ENCODE data around the gene SORBS1.
"Not testable (repeated sequence)": the region's sequence is repeated elsewhere in the genome, so short reads cannot be mapped to it uniquely, and the experiment has no call there.

The SORBS1 gene

DNA sequence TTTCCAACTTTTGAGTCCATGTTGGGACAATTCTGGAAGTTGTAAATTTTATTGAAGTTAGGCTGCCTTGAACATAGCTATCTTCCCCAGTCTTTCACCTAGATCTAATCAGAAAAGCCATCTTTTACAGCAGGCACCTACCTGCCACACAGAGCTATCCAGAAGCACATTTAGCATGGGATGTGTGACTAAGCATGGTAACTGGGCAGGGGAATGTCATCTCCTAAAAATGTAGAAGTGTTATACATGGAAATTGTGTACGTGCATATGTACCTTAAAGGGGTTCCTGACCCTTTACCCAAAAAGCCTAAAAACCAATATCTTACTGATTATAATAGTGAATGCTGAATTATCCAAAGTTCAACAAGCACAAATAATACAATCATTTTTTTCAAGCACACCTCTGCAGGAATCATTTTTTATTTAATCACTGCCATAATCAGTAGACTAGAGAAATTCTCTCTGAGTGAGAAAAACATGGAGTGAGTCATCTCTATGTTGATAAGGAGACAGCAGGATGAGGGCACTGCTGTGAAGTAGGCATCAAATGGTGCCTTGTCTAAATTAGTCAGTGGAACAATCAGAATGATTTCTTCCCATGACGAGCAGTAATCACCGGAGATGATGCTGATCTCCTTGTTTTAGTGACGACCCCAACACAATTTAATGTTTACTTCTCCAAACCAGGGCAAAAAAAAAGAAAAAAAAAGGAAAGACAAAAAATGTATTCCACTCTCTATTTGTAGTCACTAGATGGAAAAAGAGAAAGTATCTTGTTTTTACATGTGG, 75.9 kb downstream of the SORBS1 start:
- no peak for DNase-seq (ENCODE audit: low read depth, low spot score)

DNA sequence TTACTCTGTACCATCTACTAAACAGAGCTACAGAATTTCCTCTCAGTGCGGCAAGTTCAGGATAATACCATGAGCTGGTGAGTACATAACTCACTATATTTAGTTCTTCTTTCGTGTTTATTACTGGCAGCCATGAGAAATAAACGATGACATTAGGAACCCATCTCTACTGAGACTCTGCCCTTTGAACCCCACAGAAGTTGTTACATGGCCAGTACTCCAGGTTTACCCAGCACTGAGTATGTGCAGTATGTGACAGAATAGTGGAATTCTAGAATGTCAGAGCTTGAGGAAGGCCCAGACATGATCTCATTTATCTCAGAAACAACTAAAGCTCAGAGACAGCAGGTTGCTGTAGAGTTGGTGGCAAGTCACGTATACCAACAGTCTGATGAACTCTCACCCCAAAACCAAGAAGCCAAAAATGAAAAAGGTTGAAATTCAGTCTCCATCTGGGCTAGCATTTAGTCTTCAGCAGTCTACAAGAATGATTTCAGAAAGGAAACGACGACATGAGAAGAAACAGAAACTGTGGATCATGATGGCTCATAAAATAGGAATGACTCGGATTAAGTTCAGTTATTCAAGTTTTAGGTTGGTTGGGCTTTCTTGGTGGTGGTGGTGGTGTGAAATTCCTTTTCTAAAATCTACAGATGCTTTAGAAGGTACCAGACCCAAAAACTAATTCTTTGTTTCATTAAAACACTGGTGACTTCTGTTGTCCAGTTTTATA, 78.5 kb downstream of the SORBS1 start:
- no peak for DNase-seq (ENCODE audit: low read depth, low spot score)

DNA sequence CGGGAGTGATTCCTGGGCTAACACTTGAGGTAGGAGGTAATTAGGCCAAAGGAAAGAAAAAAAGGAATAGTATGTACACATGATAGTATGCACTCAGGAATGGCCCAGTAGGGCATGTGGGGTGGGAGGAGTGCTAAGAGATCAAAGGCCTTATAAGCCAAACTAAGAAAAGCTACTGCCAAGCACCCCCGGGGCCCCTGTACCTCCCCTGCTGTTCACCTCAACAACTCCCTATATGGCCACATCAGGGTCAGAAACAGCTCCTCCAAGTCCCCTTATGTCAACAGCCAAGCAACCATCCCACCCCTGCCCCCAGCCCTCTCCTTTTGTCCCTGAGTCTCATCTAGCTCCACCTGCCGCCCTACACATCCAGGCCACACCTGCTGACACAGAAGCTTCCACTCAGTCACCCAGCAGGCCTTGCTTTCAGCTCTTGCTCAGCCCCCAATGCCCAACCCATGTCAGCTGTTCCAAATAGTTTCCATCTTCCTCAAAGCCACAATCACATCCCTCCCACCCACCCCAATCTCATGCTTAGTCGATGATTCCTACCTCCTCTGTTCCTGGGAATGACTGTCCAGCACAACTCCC, 80.2 kb downstream of the SORBS1 start:
- no peak for DNase-seq (ENCODE audit: low read depth, low spot score)

DNA sequence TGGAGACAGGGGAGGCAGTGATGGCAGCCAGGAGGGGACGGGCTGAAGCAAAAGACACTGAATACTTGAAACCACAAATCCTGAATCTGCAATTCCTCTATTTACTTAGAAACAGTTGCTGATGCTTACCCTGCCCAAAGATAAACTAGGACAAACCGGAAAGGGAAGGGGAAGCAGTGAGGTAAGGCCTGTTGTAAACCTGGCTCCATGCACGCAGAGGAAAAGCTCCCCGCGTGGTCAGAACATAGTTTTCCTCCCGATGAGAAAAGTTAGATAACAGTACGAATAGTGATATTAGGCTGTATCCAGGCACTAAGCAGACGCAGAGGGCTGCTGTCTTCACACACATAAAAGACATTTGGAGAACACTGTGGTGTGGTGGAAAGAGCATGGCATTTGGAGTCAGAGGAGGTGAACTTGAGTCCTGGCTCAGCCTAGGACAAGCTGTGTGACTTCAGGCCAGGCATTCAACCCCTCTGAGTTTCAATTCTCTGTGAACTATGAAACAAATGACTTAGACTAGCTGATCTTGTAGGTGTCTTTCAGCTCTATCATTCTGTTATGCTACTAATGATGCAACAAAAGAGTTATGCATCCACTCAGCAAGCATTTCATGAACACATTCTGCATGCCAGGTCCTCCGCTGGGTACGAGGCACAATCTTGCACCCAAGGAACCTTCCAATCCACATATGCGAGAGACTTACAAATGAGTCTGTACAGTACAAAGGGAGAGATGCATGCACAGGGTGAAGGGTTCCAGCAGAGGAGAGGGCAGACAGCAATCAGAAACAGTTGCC, 80.9 kb downstream of the SORBS1 start:
- DNase-seq (ENCODE audit: low read depth, low spot score): no peak

DNA sequence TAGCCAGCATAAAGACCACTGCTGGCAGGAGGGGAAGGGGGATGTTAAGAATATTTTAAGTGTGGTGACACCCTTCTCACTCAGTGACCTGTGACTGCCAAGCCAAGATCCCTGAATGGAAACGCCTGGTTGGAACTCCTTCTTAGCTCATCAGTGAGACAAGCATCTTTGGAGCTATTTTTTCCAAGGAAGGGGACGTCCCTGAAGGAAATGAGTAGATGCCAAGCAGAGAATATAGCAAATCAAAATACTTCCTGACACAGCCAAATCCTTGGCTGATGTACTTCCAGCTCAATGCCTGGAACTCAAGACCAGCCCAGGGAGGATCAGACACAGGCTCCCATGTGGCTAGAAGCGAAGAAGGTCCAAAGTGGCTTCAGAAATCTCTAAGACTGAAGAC, 82.2 kb downstream of the SORBS1 start:
- no peak for DNase-seq (ENCODE audit: low read depth, low spot score)

DNA sequence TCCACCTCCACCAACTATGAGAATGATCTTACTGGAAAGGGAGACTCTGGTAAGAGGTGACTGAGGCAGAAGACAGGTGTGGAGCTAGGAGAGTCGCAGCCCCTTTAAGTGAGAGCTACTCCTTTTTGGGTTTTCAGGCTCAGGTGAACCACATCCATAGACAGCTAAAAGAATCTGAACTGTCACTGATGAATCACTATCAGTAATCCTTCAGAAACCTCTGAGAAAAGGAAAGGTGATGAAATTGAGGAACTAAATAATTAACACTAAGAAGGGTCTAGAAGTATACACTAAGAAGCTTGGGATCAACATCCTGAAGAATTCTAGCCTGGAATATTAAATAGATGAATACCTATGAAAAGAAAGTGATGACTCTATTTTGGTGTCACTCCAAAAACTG, 83.0 kb downstream of the SORBS1 start:
- DNase-seq (ENCODE audit: low read depth, low spot score): no peak

DNA sequence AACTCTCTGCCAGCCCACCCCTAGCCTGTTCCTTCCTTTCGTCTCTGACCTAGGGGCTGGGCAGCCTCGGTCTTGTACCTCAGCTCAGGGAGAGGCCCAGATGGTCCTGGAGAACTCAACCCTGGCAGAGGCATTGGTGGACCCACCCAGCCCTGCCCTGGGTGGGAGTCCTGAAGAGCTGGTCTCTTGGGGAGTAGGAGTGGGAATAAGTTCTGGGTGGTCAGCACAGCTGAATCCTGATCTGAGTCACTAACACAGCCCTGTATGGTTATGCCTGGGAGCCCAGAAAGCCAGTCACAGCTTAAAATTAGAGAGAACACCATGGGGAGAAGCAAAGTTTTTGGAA, 84.0 kb downstream of the SORBS1 start:
- no peak for DNase-seq (ENCODE audit: low read depth, low spot score)

DNA sequence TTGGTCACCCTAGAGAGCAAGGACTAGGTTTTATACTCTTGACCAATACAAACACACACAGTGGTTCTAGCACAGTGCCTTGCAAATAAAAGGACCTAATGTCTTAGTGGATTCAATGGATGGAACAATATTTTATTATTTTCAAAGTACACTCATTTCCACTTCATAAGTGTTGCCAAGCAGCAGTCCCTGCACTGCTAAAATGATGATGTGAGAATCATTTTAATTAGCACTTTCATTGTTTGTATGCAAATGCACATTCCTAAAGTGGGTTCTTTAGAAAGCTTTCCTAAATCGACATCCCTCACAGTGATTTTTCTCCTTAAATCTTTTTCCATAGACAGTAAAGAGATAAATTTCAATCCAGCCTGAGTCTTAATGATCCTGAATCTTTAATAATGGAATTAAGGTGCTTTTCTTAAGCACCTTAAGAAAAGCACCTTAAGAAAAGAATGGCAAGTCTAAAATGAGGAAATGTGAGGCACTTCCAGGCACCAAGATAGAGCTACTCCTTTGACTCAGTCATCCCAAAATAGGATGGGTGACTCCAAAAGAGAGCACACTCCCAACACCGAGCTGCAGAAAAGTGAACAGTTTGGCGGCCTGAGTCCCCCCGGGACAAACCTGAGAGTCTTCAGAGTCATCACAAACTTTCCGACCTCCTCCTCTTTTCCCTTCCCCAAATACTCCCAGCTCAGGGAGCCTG, 84.5 kb downstream of the SORBS1 start:
- DNase-seq (ENCODE audit: low read depth, low spot score): no peak

DNA sequence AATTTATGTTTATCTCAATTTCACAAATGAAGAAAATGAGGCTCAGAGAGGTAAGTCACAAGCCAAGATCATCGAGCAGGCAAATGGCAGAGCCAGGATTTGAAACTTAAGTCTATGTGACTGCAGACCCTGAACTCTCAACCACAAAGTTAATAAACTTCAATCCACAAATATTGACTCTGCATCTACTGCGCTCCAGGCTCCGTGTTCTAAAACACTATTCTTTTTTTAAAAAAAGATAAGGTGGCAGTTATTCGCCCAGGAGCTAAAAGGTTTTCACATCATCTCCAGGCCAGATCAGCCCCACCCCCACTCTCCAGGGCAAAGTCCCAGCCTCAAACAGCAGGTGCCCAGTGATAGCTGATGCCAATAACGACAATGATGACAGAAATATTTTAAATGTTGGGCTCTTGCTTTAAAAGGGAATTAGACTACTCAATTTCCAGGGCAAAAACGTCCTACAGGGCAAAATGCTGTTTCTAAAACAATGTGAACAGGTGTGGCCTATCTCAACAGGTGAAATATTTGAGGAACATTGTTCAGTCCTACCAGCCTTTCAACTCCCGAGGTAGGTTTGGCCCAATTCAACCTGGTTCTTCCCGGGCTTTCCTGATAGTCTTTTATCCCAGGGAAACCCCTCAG, 85.2 kb downstream of the SORBS1 start:
- no peak for DNase-seq (ENCODE audit: low read depth, low spot score)

DNA sequence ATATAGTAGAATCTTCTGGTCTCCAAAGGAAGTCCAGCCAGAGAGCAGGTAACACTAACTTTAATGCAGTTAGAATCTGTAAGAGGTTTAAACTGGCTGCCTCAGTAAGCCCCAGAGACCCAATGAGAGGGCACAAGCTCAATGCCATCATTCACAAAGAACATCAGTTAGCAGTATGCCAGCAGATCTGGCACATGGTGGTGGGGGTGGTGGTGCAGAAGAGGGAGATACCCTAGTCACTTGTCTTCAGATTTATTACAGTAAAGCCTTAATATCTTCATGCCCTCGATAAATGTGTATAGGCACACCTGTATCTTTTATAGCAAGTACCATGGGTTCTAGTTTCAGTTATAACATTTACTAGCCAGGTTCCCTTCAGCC, 86.2 kb downstream of the SORBS1 start:
- no peak for DNase-seq (ENCODE audit: low read depth, low spot score)

DNA sequence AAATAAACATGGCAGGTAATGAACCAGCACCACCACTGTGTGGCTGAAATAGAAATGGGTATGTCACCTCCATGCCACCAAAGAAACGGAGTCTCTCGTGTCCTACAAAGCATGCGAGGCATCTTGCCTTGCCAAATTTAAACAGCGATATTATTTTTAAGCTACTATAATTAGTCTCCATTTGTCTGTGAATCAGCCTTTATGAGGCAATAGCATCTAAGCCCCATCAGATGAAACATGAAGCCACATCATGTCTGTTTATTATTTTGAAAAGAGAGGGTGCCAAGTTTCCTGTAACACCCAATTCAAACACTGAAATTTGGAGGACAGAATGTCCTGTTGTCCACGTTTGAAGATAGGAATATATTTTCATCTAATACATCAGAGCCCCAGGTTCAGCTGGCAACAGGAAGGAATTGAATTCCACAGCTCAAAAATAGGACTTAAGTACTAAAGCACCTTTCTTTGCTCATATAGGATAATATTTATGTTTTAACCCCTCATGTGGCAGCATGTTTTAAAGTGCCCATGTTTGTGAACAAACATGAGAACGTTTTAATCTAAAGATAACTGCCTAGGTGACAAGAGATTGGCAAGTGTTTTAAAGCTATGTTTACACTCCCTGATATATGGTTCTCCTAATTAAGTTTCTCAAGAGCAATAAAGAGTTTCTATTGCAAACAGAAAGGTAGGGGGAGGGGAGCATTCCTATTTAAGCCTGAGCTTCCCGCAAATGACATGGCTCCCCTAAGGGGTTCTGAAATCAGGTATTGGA, 86.8 kb downstream of the SORBS1 start:
- no peak for DNase-seq (ENCODE audit: low read depth, low spot score)

DNA sequence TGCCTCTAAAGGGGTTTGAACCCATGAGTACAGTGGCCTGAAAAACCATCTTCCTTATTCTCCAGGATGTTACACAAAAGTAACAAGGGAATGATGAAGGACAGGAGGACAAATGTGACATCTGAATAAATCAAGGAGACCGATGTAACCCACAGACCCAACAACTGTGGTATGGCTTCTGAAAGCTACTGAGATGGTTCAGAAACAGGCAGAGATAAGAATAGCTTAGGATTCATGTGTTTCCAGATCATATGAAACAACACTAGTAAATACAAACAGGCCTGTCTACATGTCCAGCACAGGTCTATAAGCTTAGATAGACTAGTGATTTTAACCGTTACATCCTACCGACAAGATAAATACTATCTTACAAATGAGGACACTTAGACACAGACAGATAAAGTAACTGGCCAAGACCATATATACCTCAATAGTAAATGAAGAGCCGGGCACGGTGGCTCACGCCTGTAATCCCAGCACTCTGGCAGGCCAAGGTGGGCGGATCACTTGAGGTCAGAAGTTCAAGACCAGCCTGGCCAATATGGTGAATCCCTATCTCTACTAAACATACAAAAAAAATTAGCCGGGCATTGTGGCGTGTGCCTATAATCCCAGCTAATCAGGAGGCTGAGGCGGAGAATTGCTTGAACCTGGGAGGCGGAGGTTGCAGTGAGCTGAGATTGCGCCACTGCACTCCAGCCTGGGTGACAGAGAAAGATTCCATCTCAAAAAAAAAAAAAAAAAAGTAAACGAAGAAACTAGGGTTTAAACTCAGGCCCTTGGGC, 88.7 kb downstream of the SORBS1 start:
- DNase-seq (ENCODE audit: low read depth, low spot score): no peak

DNA sequence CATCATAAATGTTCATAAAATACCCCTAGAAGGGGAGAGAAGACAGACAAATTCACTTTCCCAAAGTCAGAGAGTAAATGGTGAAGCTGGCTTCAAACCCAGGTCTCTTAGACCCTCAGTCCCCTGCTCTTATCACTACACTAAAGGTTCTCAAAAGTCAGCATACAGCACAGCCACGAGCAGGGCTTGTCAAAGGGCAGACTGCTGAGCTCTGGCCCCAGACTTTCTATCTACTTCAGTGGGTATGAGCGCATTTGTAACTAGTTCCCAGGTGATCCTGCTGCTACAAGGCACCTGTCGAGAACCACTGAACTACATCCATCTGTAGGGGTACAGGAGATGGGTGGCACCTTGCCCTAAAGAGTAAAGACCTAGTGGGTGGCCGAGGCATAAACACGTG, 91.5 kb downstream of the SORBS1 start:
- no peak for DNase-seq (ENCODE audit: low read depth, low spot score)

DNA sequence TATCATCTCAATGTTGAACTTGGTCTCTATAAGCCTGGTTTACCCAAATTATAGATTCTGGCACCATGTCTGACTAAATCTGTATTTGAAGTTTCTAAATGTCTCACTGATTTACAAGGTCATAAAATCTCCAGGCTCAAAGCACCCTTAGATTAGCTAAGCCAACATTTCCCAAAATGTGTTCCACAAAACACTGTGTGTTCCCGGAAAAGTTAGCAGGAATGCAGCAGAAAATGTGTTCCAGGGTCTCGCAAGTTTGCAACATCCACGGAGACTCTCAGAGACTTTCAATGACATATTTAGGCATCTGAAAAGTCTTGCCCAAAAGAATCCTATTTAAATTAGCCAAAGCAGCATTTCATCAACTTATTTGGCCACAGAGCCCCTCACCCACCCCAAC, 91.9 kb downstream of the SORBS1 start:
- DNase-seq (ENCODE audit: low read depth, low spot score): no peak

DNA sequence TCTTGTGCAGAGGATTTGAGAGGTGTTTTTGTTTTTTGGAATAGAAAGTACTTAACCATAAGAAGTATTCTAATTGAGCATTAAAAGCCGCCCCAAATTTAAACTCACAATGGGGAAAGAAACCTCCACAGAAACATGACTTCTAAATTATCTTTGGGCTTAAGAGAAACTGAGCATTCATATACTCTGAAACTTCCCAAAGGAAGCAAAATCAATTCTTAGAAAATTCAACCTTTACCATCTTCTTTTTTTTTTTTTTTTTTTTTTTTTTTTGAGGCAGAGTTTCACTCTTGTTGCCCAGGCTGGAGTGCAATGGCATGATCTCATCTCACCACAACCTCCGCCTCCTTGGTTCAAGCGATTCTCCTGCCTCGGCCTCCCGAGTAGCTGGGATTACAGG, 93.5 kb downstream of the SORBS1 start:
- DNase-seq (ENCODE audit: low read depth, low spot score): not testable (repeated sequence)

DNA sequence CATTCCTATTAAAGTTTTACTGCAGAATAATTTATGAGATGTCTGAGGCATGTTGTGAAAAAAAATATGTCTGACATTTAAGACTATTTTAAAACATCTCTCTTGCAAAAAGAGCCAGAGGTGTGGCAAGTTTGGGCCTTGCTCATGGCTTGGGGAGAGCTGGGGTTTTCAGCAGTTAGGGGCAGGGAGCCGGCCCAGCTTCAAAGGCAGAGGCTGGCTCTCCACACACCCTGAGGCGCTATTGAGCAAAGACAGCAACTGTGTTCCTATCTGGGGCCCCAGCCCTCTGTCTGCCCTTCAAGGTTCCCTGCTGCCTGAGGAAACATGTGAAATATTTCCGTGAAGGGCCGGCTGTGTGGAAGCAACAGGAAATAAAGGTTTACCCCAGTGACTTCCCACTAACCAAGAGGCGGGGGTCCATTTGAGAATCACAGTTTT, 94.0 kb downstream of the SORBS1 start:
- DNase-seq (ENCODE audit: low read depth, low spot score): no peak

DNA sequence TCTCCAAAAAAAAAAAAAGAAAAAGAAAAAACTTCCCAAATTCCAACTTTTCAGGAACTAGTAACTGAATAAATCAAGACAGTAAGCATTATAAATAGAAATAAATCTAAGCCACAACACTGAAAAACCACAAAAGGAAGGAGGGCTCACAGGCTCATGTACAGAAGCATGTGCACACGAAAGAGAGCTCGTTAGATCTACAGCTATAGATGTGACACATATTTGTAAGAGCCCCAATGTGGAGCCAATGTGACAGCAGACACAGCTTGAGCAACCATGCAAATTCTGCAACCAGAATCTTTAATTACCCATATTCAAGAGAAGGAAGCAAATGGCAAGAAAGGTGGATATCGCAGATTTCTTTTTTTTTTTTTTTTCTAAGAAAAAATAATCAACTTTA, 94.7 kb downstream of the SORBS1 start:
- DNase-seq (ENCODE audit: low read depth, low spot score): no peak

DNA sequence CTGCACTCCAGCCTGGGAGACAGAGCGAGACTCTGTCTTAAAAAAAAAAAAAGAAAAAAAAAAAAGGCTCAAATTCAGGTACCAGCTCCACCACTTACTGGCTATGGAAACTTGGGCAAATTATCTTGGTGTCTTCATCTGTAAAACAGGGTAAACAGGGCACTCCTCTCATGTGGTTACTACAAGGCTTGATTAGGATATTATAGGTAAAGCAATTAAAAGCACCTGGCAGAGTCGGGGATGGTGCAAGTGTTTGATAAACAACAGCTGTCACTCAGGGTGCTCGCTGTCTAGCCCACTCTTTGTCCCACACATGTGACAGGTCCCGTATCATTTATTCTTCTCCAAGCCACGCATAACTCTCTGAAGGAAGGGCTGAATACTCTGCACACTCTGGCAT, 96.9 kb downstream of the SORBS1 start:
- no peak for DNase-seq (ENCODE audit: low read depth, low spot score)

Data from activated naive CD8-positive, alpha-beta T cell treated with anti-CD3 and anti-CD28 coated beads, Interleukin-2, amount 50 U/mL, for 16 hours (primary cell).